Skin epidermis (tissue), 12 donors: ENCODE measurements around the gene CLDN7.

Experiments used
- H3K27ac ChIP-seq, 21 experiments: fragments of 200-600 bp; sonication (generic) in 11 of 21; one replicate each; pipeline ENCODE4 v1.5.0; 2020; ENCODE audit warnings: mild to moderate bottlenecking in 3 of 21, inconsistent platforms in 2 of 21, moderate library complexity in 2 of 21
- H3K4me3 ChIP-seq, 7 experiments: fragments of 200-600 bp; sonication (generic) in 2 of 7; one replicate each; pipeline ENCODE4 v1.5.0; 2020; ENCODE audit warnings: inconsistent platforms in 2 of 7, mild to moderate bottlenecking in 2 of 7, moderate library complexity in 1 of 7

CLDN7 gene, protein sequence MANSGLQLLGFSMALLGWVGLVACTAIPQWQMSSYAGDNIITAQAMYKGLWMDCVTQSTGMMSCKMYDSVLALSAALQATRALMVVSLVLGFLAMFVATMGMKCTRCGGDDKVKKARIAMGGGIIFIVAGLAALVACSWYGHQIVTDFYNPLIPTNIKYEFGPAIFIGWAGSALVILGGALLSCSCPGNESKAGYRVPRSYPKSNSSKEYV

DNA sequence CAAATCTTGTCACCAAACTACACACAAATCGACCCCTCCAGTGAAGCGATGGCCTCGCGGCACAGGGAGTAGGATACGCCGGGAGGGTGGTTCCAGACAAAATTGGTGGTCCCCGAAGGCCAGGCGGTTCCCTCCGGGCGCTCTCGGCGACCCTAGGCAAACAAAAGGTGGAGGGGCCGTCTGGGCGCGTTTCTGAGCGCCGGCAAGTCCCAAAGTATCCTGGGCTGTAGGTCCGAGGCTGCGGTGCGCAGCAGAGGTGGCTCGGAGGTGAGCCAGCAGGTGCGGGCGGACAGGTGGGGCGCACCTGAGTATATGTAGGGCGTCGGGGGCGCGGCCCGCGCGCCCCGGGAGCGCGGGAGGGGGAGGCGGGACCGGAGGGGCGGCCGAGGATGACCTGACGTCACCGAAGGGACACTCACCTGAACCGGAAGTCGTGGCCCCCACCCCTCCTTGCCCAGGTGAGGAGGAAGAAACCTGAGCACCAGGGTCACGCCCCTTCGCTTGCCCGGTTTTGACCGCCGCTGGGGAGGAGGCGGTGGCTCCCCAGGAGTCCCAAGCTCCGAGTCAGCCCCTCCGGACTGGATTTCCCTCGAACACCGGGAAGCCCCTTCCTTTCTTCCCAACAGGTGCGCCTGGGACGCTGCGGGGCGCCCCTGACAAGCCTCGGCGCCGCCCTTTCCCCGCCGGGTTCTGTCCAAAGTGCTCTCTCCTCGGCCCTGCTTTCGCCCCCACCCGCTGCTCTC lies at the start of gene CLDN7:
Gene CLDN7, minus strand, starts transcription at position 287 of the 743 bp plus-strand sequence. CDS start 435 bp downstream, outside the sequence.
- Histone ChIP-seq H3K27ac (peak within 1 kb of the TSS in 18 of 21 experiments; percentile 18 to 79 (median 54)), H3K4me3 (peak within 1 kb of the TSS; percentile 31 to 45 (median 35))

DNA sequence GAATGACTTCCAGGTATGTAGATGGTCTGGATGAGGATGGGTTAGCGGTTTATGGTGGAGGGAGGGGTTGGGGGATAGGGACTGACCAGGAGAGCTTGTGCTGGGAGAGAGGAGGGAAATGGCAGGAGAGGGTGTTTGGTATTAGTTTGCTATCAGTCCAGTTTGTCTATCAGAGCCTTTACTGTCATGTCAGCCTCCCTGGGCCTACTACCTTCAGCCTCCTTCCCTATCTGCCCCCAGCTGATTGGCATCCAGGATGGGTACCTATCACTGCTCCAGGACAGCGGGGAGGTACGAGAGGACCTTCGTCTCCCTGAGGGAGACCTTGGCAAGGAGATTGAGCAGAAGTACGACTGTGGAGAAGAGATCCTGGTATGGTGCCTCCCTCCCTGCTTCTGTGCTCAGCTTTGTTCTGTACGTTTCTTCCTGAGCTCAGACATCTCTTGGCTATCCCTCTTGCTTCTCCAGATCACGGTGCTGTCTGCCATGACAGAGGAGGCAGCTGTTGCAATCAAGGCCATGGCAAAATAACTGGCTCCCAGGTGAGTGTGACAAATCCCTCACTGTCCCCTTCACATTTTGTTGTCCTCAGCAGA lies 48.9 kb upstream of the CLDN7 start:
- Histone ChIP-seq H3K27ac (no peak overlapping the region), H3K4me3 (no peak overlapping the region)

DNA sequence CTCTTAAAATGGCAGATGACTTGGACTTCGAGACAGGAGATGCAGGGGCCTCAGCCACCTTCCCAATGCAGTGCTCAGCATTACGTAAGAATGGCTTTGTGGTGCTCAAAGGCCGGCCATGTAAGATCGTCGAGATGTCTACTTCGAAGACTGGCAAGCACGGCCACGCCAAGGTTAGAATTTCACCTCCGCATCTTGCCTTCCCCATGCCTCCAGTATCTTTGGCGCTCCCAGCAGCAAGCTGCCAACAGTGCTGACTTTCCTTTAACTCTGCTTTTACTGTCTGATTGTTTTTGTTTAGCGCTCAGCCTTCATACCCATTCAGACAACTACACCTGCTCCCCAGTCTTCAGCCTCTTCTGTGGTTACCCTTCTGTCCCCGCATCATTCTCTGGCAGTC lies 47.4 kb upstream of the CLDN7 start:
- H3K27ac ChIP-seq: peak overlapping the region in 14 of 21 experiments; percentile 93 to 100 (median 100)
- peak overlapping the region in 4 of 7 experiments; percentile 86 to 100 (median 94) for H3K4me3 ChIP-seq

DNA sequence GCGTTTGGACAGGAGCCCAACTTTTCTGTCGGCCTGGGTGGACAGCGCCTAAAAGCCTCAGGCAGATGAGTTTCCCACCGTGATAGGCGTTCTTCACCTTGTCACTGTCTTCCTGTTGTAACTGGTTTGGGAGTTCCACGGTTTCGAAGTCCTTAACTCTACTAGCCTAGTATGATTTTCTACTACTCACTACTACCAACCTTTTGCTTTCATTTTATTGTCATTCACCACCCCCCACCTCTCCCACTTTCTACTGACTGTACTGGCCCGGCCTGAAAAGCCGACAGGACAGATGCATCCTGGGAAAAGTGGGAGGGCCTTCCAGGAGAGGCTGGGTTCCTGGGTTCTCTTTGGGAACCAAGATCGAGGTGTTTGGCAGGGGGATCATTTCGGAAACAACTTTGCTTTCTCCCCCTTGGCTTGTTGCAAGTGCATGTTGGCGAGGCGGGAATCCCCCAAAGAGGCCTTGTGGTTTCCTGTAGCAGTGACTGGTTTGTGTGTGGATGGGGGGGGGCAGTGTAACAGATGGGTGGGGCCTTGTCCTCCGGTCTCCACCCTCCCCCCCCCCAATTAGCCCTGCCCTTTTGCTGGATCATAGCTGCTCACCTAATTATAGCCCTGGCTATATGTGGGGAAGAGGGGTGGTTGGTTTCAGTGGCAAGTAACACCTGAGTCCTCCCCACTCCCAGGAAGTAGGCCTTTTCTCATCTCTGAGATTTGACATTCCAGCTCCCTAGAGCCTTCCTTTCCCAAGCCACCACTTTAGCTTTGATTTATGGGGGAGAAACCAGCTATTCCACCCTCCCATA lies 46.6 kb upstream of the CLDN7 start:
- H3K4me3 ChIP-seq: peak overlapping the region; percentile 86 to 100 (median 98)
- peak overlapping the region; percentile 93 to 100 (median 99) for H3K27ac ChIP-seq

DNA sequence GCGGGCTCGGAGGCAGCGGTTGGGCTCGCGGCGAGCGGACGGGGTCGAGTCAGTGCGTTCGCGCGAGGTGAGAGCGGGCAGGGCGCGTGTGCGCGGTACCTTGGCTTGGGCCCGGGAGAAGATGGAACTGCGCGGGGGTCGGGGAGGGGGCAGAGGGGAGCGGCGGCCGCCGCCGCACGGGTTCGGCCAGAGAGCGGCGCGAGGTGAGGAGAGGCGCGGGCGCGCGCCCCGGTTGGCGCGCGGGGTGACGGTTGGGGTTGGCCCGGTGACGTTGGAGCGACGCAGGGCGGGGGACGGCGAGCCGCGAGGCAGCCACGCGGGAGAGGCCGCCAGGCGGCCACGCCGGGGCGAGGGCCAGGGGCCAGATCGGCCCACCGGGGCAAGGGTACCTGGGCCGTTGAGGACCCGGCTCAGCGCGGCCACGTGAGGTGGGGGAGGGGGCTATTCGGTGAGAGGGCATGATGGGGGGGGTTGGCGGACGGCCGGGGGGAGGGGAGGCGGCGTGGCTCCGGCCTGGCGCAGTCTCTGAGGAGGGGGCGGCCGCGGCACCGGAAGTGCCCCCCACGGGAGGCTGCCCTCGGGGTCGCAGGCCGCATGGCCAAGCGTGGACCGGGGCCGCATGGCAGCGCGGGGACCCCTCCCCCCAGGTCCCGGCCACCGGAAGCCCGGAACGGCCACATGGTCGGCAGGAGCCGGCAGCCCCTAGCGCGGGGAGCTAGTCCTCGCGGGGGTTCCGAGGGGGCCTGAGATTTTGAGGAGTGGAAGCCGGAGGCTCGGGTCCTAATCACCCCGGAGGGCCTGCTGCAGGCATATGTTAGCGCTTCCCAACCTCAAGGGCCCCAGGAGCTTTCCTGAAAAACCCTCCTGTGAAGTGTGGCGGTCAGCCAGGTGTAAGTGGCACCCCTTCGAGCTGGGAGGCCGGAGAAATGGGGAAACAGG lies 45.7 kb upstream of the CLDN7 start:
- Histone ChIP-seq H3K27ac (peak overlapping the region; percentile 93 to 100 (median 99)), H3K4me3 (peak overlapping the region; percentile 86 to 100 (median 98))

DNA sequence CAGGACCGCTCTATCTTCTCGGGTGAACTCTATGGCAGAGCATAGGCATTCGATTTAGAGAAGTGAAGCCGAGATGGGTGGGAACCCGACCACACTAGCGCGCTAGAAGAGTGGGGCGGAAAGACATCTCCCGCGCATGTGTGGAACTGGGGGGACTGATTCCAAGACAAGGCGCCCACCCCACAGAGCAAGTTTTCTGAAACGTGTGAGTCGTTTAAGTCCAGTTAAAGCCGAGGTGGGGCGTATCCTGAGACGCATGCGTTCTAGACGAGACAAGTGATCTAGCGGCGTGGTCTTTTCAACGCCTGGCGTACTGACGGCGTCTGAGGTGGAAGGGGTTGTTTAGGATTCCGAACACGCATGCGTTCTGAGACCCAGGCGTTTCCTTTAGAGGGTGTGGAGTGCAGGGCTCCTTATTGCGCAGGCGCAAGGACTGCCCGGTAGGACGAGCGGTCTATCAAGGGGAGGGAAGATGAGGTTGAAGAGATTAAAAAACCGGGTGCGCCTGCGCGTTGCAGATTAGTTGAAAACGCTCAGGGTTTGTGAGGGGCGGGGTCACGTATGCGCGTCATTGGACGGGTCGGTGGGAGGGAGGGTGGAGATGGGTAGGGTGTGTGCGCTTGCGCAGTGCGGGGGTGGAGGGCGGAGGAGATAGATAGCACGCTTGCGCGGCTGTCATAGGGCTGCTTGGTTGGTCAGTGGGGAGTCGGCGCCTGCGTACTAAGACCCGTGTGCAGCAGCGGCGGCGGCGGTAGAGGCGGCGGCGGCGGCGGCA lies 44.8 kb upstream of the CLDN7 start, which contains the start of gene EIF5A:
Gene EIF5A, plus strand, starts transcription at position 718 of the 775 bp plus-strand sequence. CDS start 2,008 bp downstream, outside the sequence.
- peak within 1 kb of the TSS; percentile 93 to 100 (median 99) for H3K27ac ChIP-seq

DNA sequence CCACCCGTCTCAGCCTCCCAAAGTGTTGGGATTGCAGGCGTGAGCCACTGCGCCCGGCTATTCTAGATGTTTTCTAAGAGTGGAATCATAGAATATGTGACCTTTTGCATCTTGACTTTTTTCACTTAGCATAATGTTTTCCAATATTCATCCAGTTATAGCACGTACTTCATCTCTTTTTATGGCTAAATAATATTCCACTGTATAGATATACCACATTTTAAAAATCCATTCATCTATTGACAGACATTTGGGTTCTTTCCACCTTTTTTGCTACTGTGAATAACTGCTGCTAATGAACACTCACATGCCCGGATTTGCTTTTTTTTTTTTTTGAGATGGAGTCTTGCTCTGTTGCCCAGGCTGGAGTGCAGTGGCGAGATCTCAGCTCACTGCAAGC lies 41.9 kb upstream of the CLDN7 start:
- H3K4me3 ChIP-seq: no peak overlapping the region
- no peak overlapping the region for H3K27ac ChIP-seq

More for the DNA sequence above, 44.8 kb upstream of the CLDN7 start, which contains the start of gene EIF5A:
- H3K4me3 ChIP-seq: peak within 1 kb of the TSS; percentile 86 to 100 (median 98)

DNA sequence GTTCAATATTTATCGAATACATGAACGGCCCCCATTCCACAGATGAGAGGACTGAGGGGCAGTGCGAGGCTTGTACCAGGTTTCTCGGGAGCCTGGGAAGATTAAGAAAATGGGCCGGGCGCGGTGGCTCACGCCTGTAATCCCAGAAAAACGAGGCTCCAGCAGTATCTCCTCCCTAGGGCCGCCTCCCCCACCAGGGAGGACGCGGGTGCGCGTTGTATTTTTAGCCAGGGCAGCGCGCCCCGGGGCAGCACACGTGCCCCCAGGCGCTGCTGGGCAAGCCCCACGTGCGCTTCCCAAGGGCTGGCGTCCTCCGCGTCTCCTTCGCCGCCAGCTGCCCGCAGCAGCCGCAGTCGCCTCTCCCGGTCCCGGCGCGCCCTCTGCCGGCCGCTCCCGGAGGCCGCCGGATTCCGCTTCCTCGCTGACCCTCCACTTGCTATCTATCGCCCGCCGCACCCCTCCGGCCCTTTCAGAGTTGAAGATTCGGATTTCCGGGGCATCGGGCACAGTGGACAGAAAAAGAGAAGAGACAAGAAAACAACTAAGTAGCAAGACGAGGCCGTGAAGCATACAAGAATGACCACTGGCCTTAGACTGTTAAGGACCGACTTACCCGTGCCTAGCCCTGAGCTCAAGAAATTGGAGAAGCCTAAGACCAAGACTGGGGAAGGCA lies 34.0 kb upstream of the CLDN7 start:
- H3K4me3 ChIP-seq: no peak overlapping the region
- H3K27ac ChIP-seq: peak overlapping the region in 1 of 21 experiments; percentile 23

DNA sequence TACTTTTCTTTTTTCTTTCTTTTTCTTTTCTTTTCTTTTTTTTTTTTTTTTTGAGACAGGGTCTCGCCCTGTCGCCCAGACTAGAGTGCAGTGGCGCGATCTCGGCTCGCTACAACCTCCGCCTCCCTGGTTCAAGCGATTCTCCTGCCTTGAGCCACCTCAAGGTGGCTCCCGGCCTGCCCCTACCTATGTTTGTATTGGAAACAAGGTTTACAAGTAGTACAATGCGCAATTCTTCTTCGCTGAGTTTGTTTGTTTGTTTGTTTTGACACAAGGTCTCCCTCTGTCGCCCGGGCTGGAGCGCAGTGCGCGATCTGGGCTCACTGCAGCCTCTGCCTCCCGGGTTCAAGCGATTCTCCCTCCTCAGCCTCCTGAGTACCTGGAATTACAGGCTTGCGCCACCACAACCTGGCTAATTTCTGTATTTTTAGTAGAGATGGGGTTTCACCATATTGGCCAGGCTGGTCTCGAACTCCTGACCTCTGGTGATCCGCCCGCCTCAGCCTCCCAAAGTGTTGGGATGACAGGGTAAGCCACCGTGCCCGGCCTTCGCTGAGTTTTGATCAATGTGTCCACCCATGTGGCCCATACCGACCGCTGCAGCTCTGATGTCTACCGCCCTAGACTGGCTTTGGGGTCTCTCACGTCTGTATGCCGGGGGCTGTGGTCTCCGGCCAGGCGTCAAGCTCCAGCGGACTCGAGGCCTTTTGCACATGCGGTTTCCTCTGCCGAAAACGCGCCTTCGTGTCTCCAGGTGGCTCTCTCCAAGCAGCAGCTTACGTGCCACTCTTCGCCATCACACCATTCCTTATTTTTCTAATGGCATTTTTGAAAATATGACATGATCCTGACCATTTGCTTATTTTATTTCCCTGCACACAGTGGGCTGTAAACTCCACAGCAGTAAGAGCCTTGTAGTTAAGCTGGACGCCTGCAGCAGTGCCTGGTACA lies 33.2 kb upstream of the CLDN7 start:
- Histone ChIP-seq H3K4me3 (peak overlapping the region in 2 of 7 experiments; percentile 22 to 24), H3K27ac (peak overlapping the region in 2 of 21 experiments; percentile 23 to 44)

DNA sequence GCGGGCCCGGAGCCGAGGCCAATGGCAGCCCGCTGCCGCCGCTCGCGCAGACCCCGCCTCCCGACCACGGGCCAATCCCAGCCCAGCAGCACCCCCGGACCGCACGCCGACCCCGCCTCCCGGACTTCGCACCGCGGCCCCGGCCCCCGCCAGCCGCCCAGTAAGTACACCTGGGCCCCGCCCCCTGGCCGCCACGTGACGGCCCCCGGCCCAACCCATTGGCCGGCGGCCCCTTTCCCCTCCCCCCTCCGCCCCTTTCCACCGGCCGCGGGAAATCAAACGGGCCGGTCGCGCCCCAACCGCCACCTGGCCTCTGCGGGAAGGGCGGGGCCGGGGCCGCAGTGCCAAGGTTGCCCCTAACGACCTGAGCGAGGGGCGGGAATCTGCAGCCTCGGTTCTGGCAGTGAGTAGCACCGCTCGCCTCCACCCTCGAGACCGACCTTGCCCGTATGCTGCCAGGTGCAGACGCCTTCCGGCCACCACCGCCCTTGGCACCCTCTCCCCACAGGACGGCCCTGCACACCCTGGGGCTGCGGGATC lies 32.4 kb upstream of the CLDN7 start, which contains the start of gene YBX2:
Gene YBX2, minus strand, starts transcription at position 26 of the 540 bp plus-strand sequence. CDS start 139 bp downstream, outside the sequence.
- peak within 1 kb of the TSS in 6 of 7 experiments; percentile 5 to 24 (median 13) for H3K4me3 ChIP-seq
- peak within 1 kb of the TSS in 3 of 21 experiments; percentile 4 to 44 (median 23) for H3K27ac ChIP-seq

DNA sequence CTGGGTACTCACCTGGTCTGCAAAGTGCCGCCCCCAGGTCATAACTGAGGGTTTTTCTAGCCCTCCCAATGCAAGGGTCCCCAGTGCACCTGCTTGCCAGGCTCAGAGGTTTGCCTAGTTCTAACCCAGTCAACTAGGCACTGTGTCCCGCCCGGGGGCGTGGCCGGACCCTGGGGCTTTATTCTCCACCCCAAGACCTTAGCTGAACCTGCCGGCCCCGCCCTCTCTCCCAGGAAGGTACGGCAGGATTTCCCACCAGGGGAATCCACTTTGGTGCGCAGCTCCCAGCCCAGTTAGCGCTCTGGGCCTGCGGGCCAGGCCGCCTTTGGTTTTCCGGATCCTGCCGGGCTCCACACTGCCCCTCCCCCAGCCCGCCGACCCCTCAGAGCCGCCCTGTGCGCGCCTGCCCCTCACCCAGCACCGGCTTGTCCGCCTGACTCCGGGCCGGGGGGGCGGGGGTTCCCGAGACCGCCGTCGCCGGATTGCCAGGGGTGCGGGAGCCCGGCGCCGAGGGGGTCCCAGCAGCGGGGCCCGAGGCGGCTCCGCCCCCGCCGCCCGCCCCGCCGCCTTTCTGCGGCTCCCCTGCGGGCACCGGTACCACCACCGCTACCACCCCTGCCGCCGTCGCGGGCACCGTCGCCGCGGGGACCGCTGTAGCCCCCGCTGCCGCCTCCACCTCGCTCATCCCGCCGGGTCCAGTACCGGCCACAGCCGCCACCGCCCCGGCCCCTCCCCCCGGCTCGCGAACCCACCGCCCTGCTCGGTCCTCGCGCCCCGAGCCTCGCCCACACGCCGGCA lies 31.7 kb upstream of the CLDN7 start:
- H3K4me3 ChIP-seq: peak overlapping the region in 6 of 7 experiments; percentile 5 to 24 (median 13)
- peak overlapping the region in 2 of 21 experiments; percentile 4 to 44 for H3K27ac ChIP-seq

DNA sequence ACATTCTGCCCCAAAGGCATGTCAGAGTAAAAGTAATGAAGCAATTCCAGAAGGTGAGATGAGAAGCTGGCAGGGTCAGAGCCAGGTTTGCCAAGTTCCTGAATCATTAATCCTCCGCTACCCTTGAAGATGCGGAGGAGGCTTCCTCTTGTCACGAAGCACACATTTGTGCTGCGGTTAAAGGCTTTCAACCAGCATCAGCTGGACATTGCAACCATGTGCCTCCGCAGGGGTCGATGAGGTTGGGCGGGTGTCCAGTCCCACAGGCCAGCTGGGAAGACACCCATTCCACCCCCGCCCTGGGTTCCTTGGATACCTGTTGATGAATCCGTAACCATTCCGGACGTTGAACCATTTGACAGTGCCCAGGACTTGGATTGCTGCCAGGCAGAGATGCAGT lies 30.9 kb upstream of the CLDN7 start:
- Histone ChIP-seq H3K4me3 (no peak overlapping the region), H3K27ac (no peak overlapping the region)

DNA sequence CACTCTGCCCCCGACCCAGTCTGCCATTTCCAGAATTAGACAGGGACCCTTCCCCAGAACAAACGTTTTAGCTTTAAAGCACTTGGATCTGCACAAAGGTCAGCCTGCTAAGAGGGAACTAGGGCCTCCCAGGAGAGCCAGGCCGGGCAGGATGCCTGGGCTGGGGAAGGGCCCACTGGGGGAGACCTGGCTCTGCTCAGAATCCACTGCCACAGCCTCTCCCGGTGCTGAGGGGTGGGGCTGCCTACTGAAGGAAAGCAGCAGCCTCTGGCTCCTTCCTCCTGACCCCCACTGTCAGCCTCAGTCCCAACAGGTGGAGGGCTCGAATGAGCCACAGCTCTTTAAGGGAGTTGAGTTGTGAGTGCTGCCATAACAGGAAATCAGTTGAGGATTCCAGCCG lies 30.5 kb upstream of the CLDN7 start:
- H3K4me3 ChIP-seq: no peak overlapping the region
- H3K27ac ChIP-seq: no peak overlapping the region

DNA sequence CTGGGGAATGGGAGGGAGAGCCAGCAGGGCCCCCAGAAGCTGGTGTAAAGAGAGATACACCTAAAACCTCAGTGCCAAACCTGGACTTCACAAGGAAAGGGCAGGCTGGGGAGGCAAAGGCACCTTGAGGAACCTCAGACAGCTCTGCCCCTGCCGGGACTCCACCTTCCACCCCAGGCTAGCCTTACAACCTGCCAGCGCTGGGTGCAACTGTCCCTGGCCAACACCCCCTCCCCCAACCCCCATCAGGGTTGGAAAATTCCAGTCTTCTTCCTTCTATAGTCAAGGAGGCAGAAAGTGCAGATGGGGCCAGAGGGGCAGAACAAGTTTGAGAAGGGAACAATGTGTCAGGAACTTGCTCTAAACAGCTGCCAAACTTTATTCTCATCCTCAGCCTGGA lies 29.9 kb upstream of the CLDN7 start:
- H3K4me3 ChIP-seq: no peak overlapping the region
- H3K27ac ChIP-seq: no peak overlapping the region

DNA sequence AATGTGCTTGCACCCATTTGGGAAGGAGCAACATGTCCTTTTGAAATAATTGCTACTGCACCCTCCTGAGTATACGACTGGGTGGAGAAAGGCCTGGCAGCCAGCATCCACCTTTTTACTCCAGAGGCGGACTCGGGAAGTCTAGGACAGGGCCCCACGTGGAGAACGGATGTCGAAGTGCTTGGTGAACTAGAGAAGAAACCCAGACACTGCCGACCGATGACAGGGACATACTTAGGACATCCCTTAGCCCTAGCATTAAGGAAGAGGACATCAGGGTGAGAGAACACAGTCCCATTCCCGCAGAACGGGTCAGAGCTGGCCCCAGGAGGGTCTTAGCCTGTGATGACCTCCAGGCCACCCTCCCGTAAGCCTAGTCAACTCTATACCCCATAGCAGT lies 28.4 kb upstream of the CLDN7 start:
- H3K4me3 ChIP-seq: no peak overlapping the region
- no peak overlapping the region for H3K27ac ChIP-seq
